AG08395 (cell line): Measurements from ENCODE around the gene ZFX.
A peak's percentile ranks its signal among the peaks of the same experiment; 100 is the strongest.

ENCODE experiments used
- DNase-seq: peaks from one replicate; pipeline ENCODE4 v3.0.0; 2012; ENCODE audit warnings: mixed read lengths, low spot score

ZFX gene

GRCh38 chrX:24202465-24203031, 53.0 kb downstream of the ZFX start:
- no peak for DNase-seq

DNA sequence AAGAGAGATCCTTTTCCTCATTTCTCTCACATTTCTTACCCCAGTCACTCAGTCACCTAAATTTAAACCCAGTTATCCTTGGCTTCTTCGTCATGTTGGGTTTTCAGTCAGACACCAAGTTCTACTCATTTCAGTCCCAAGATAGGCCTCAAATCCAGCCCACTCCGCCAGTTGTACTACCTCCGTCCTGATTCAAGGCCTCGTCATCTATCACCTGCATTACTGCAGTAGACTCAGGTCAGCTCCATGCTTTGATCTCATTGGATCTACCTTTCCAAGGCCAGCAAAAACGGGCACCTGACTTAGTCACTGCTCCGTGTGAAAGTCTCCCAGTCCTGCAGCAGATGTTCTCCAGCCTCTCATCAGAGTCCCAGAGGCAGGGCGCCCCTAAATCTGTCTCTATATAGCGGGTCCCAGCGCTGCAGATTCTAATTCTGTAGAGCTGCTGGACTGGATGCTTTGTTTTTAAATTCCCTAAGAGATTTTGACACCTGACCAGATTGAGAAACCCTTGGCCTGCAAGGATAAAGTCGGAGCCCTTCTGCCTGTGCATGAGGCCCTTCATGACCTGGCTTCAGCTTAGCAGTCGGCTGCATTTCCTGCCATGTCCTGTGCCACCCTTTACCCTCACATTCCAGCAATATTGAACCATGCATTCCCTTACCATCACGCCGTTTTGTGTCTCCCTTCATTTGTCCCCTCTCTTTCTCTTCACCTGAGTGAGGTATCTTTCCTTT, 53.7 kb downstream of the ZFX start:
- DNase-seq, result no peak

GRCh38 chrX:24204331-24204730, 54.8 kb downstream of the ZFX start:
- no peak for DNase-seq

- DNase-seq, result no peak
Observed at GRCh38 chrX:24204958-24205357, 55.4 kb downstream of the ZFX start.

DNA sequence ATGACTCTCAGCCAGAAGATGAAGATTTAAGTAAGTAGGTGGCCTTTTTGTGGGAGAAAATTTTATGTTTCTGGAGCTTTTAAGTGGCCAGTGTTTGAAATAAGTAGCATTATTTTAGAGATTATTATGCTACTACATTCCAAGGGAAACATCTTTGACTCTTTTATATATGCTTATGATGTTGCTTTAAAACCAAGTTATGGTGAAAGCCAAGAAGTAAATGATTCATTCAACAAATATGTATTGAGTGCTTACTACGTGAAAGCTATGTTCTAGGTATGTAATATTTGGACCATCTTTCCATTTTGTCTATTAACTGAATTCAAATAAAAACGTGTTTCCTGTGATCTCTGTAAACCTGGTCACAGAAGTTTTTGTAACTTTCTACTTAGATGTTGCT, 58.3 kb downstream of the ZFX start:
- DNase-seq, result no peak

DNA sequence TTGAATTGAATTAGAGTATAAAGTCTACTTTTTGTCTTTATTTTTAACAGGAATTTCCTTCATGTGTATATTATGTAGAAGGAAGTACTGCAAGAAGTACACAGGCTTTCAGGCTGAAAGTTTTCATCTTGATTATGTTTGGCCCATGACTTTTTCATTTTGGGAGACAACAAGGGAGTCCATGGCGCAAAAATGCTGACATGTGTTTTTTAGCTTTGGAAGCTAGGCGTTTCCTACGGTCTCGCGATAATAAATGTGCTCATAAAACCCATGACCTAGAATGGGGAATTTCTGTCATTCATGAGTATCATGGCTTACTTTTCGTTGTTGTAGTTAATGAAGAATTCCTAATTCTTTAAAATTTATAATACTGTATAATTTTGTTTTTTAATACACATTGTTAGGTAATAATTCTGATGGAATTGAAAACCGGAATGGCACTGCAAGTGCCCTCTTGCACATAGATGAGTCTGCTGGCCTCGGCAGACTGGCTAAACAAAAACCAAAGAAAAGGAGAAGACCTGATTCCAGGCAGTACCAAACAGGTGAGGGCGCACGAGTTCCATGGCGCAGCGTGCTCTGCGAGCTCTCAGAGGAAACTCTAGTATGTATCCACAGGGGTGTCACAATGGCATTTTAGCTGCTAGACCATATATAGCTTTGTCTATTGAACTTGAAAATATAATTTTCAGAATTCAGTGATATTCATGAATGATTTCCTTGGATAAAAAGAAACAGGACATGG, 59.1 kb downstream of the ZFX start:
- no peak for DNase-seq

- no peak for DNase-seq
Observed at GRCh38 chrX:24210190-24210589, 60.7 kb downstream of the ZFX start.

GRCh38 chrX:24214568-24214967, 65.0 kb downstream of the ZFX start:
- DNase-seq, result no peak

DNA sequence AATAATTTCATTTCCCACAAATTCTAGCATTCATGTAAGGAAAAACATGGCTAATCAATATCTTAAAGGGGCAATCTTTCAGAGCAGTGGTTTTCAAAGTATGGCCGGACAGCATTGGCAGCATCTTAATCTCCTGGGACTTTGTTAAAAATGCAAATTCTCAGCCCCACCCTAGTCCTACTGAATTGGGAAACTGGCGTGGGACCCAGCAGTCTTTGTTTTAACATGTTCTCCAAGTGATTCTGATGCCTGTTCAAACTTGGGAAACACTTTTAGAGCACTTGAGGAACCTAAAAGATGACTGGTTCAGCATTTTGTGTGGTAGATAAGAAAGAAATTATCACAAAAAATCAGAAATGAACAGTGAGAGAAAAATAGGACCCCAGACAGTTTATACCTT, 65.7 kb downstream of the ZFX start:
- DNase-seq, result no peak

DNA sequence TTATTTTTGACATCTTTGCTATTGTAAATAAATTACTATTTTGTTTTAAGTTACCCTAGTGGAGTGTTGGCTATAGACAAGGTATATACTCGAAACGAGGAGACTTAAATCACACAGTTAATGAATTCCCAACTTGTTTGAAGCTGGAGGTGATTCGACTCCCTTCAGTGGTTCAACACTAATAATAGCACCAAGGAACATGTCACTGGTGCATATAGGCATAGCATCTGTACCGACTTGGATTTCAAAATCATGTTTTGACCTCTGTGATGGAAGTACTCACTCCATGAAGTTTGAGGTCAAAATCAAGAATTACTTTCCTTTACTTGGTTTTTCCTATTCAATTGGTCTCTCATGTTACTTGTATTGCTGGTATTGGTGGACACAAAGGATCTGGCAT, 66.5 kb downstream of the ZFX start:
- no peak for DNase-seq

- no peak for DNase-seq
Observed at GRCh38 chrX:24216827-24217226, 67.3 kb downstream of the ZFX start.

- no peak for DNase-seq
Observed at GRCh38 chrX:24219320-24219719, 69.8 kb downstream of the ZFX start.

- no peak for DNase-seq
Observed at GRCh38 chrX:24221872-24222271, 72.3 kb downstream of the ZFX start.

GRCh38 chrX:24225265-24225664, 75.7 kb downstream of the ZFX start:
- DNase-seq, result no peak

- DNase-seq, result no peak
Observed at GRCh38 chrX:24226176-24226575, 76.6 kb downstream of the ZFX start.

- no peak for DNase-seq
Observed at GRCh38 chrX:24228596-24228995, 79.1 kb downstream of the ZFX start.

DNA sequence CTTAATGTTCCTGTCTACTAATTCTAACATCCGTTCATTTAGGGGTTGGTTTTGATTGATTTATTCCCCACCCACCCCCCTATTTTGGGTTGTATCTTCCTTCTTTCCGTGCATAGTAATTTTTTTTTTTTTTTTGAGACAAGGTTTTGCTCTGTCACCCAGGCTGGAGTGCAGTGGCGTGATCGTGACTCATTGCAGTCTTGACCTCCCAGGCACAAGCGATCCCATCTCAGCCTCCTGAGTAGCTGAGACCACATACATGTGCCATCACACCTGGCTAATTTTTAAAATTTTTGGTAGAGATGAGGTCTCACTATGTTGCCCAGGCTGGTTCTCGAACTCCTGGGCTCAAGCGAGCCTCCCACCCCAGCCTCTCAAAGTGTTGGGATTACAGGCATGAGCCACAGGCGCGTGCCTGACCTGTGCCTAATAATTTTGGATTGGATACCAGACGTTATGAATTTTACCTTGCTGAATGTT, 79.9 kb downstream of the ZFX start:
- no peak for DNase-seq

DNA sequence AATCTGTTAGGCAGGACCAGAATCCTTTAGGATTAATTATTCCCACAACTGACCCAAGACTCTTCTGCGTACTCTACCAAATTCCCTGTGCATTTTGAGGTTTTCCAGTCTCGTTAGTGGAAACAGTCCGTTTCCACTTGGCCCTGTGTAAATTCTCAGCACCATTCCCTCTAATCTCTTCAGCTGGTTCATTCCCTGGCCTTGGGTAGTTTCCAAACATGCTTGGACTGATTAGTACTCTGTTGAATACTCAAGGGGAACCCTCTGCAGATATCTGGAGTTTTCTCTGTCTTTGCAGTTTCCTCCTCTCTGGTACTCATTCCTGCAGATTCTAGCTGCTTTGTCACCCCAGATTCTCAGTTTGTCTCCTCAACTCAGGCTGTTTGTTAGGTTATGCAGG, 80.4 kb downstream of the ZFX start:
- no peak for DNase-seq

DNA sequence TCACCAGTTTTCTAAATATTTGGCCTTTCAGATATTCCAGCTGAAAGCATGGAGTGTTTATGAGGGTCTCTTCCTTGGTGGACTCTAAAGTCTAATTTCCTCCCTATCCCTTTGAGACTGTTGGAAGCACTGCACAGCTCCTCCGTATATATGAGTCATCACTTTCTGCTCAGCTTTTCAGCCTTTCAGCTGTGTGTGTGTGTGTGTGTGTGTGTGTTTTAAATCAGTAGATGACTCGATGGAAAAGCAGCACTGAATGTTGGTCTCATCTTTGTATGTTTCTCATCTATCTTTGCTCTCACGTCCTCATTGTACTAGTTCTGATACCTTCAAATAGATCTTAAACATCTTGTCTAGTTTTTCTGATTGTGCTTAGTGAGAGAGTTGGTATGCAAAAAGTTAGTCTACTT, 81.6 kb downstream of the ZFX start:
- DNase-seq, result peak; percentile 82

GRCh38 chrX:24231641-24232179, 82.2 kb downstream of the ZFX start:
- no peak for DNase-seq

GRCh38 chrX:24232796-24233195, 83.3 kb downstream of the ZFX start:
- no peak for DNase-seq

DNA sequence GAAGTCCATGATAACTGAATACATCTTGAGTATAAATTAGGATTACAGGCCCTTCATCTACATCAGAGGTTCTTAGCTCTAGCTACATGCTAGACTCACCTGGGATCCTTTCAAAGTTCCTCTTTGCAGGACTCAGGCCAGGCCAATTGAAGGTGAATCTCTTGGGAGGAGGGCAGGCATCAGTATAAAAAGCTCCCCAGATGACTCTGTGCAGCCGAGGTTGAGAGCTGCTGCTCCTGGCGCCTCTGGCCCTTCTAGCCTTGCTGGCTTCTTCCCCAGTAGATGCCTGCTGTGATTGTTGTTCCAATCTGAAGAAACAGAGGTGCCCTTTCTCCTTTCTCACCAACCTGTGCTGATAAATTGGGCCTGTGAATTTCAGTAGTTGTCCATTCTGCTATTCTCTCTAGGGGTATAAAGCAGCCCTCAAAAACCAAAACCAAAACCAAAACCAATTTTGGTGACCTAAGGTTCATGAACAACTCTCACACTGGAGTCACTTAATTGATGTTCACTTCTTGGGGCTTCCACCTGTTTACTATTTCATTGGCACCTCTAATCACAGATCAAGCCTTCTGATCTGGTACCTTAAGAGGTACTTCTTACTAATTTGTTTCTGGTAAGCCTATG, 85.7 kb downstream of the ZFX start:
- DNase-seq, result no peak
